Activated CD8-positive, alpha-beta T cell treated with anti-CD3 and anti-CD28 coated beads for 36 hours (primary cell): ENCODE measurements around the gene HNRNPU. TPM values are rescaled to one million over a fixed set of nuclear protein-coding genes. Genes with fewer than 3 reads are reported as not detected.
A peak's percentile ranks its signal among the peaks of the same experiment; 100 is the strongest.
"Not testable (repeated sequence)": the region's sequence is repeated elsewhere in the genome, so short reads cannot be mapped to it uniquely, and the experiment has no call there.

Source experiments
- ATAC-seq: fragments of 200-7000 bp; cut with Tn5 transposase; one replicate; pipeline ENCODE4 v1.10.0; 2021; ENCODE audit warnings: mild to moderate bottlenecking, moderate library complexity
- CTCF ChIA-PET: fragments of 350-600 bp; sonication (Branson Sonifier 250); formaldehyde crosslinking; loops from one replicate; lab custom pipeline; 2021; ENCODE audit warnings: antibody characterized with exemption; lab: Charles Lee
- POLR2A ChIA-PET: fragments of 350-600 bp; sonication (Branson Sonifier 250); formaldehyde crosslinking; loops from one replicate; lab custom pipeline; 2021; ENCODE audit warnings: antibody characterized with exemption; lab: Charles Lee
- DNase-seq: peaks from one replicate; pipeline ENCODE4 v3.0.0-alpha.2; 2020
- H3K27ac Mint-ChIP-seq: one replicate; pipeline ENCODE4 v1.8.0; 2021; ENCODE audit warnings: mild to moderate bottlenecking, mixed read lengths
- H3K27me3 Mint-ChIP-seq: one replicate; pipeline ENCODE4 v1.8.0; 2021; ENCODE audit warnings: mixed read lengths
- H3K36me3 Mint-ChIP-seq: one replicate; pipeline ENCODE4 v1.8.0; 2021; ENCODE audit warnings: low read depth, mixed read lengths
- H3K4me1 Mint-ChIP-seq: one replicate; pipeline ENCODE4 v1.8.0; 2021; ENCODE audit warnings: low read depth, mixed read lengths
- H3K4me3 Mint-ChIP-seq: one replicate; pipeline ENCODE4 v1.8.0; 2021; ENCODE audit warnings: mild to moderate bottlenecking, moderate library complexity, mixed read lengths
- H3K9me3 Mint-ChIP-seq: one replicate; pipeline ENCODE4 v1.8.0; 2021; ENCODE audit warnings: mixed read lengths
- CTCF ChIP-seq: fragments of 200-600 bp; IDR thresholded peaks from one replicate; pipeline ENCODE4 v1.8.0; 2022; ENCODE audit warnings: antibody characterized with exemption, mild to moderate bottlenecking
- intact Hi-C: fragments of 100-400 bp; cut with micrococcal nuclease; formaldehyde crosslinking; loops from one replicate; pipeline ENCODE4 v1.10.0; 2022
- total RNA-seq, 2 experiments: library from RNA; stranded (reverse); gene quantifications; one replicate each; pipeline ENCODE4 v1.2.3, GENCODE V29; 2021

Gene HNRNPU
- total RNA-seq, 2 experiments from 2014 or later, result 469 to 474 TPM

GRCh38 chr1:244836135-244836521 lies 28.2 kb downstream of the HNRNPU start:
- Mint-ChIP-seq H3K27me3 (no peaks in the 10 kb centered on the region), H3K36me3 (peaks cover 51% of the 10 kb centered on the region), H3K4me1 (peaks cover 44% of the 10 kb centered on the region), H3K9me3 (no peaks in the 10 kb centered on the region), H3K4me3 (peak overlapping the region; percentile 93), H3K27ac (peak overlapping the region; percentile 98)
- TF ChIP-seq CTCF, result no peak
- POLR2A ChIA-PET, result interaction anchor here (0.8 to 16.7 kb wide), 9 partner anchors 8 to 239 kb away, joined by 3 to 554 read pairs (median 7); partner anchors contain the start of genes DESI2 and HNRNPU
- ATAC-seq (no peak), DNase-seq (no peak)
- CTCF ChIA-PET, result interaction anchor here (0.6 to 3.4 kb wide), 11 partner anchors 12 to 232 kb away, joined by 3 to 16 read pairs (median 4); partner anchors contain the start of gene HNRNPU
- intact Hi-C loops, result loop anchor here (1.0 to 10.0 kb wide), 2 partner anchors 26 to 139 kb away; no protein-coding TSS in a partner anchor

GRCh38 chr1:244835276-244836134 lies 28.8 kb downstream of the HNRNPU start, which contains the start of gene COX20:
TSS of gene COX20 (plus strand) at chr1:244835658. CDS start at chr1:244835715, 57 bp downstream.
- Mint-ChIP-seq H3K27me3 (no peaks in the 10 kb centered on the region), H3K4me1 (peaks cover 38% of the 10 kb centered on the region), H3K9me3 (no peaks in the 10 kb centered on the region), H3K27ac (peak within 1 kb of the TSS; percentile 98), H3K4me3 (peak within 1 kb of the TSS; percentile 93), H3K36me3 (peaks cover 45% of the 10 kb centered on the region)
- ATAC-seq, result peak; percentile 61
- DNase-seq, result peak; percentile 88
- ChIA-PET POLR2A (interaction anchor here (0.8 to 16.7 kb wide), 11 partner anchors 9 to 238 kb away, joined by 3 to 554 read pairs (median 7); partner anchors contain the start of genes DESI2 and HNRNPU), CTCF (interaction anchor here (0.6 to 3.4 kb wide), 13 partner anchors 11 to 232 kb away, joined by 3 to 16 read pairs (median 4); partner anchors contain the start of gene HNRNPU)
- no peak for TF ChIP-seq CTCF
- intact Hi-C loops, result loop anchor here (1.0 to 10.0 kb wide), 2 partner anchors 27 to 139 kb away; no protein-coding TSS in a partner anchor

- peak overlapping the region; percentile 93 for H3K4me3 Mint-ChIP-seq
- TF ChIP-seq CTCF, result no peak
- peaks cover 31% of the 10 kb centered on the region for H3K4me1 Mint-ChIP-seq
- H3K27me3 Mint-ChIP-seq, result no peaks in the 10 kb centered on the region
- peak overlapping the region; percentile 98 for H3K27ac Mint-ChIP-seq
- ChIA-PET POLR2A (interaction anchor here (0.8 to 16.7 kb wide), 12 partner anchors 9 to 181 kb away, joined by 3 to 554 read pairs (median 5); partner anchors contain the start of genes DESI2 and HNRNPU), CTCF (interaction anchor here (0.7 to 3.4 kb wide), 9 partner anchors 16 to 319 kb away, joined by 3 to 15 read pairs (median 3); partner anchors contain the start of gene HNRNPU)
- ATAC-seq (peak; percentile 78), DNase-seq (peak; percentile 98)
- peaks cover 39% of the 10 kb centered on the region for H3K36me3 Mint-ChIP-seq
- no peaks in the 10 kb centered on the region for H3K9me3 Mint-ChIP-seq
- intact Hi-C loops, result loop anchor here (10.0 kb wide), 1 partner anchor 140 kb away; no protein-coding TSS in a partner anchor
Observed at GRCh38 chr1:244834543-244835275, 29.6 kb downstream of the HNRNPU start.

GRCh38 chr1:244833734-244834542 lies 30.4 kb downstream of the HNRNPU start:
- ChIA-PET CTCF (interaction anchor here (0.8 to 3.4 kb wide), 7 partner anchors 16 to 320 kb away, joined by 3 to 15 read pairs (median 3); partner anchors contain the start of gene HNRNPU), POLR2A (interaction anchor here (0.8 to 16.7 kb wide), 12 partner anchors 9 to 181 kb away, joined by 3 to 554 read pairs (median 5); partner anchors contain the start of genes DESI2 and HNRNPU)

GRCh38 chr1:244833260-244833659 lies 31.1 kb downstream of the HNRNPU start:
- intact Hi-C loops, result loop anchor here (10.0 kb wide), 1 partner anchor 142 kb away; no protein-coding TSS in a partner anchor
- not testable (repeated sequence) for H3K9me3 Mint-ChIP-seq
- POLR2A ChIA-PET, result interaction anchor here (0.8 to 16.7 kb wide), 7 partner anchors 9 to 138 kb away, joined by 3 to 554 read pairs (median 13); partner anchors contain the start of gene HNRNPU

More at GRCh38 chr1:244833734-244834542, 30.4 kb downstream of the HNRNPU start:
- TF ChIP-seq CTCF, result peak; percentile 20
- intact Hi-C loops, result loop anchor here (10.0 kb wide), 1 partner anchor 141 kb away; no protein-coding TSS in a partner anchor
- peak; percentile 65 for DNase-seq
- peak overlapping the region; percentile 93 for H3K4me3 Mint-ChIP-seq
- no peaks in the 10 kb centered on the region for H3K27me3 Mint-ChIP-seq
- peaks cover 31% of the 10 kb centered on the region for H3K36me3 Mint-ChIP-seq
- no peaks in the 10 kb centered on the region for H3K9me3 Mint-ChIP-seq
- peak overlapping the region; percentile 98 for H3K27ac Mint-ChIP-seq
- H3K4me1 Mint-ChIP-seq, result peaks cover 23% of the 10 kb centered on the region
- ATAC-seq, result peak; percentile 3

More at GRCh38 chr1:244833260-244833659, 31.1 kb downstream of the HNRNPU start:
- H3K27me3 Mint-ChIP-seq, ATAC-seq, H3K27ac Mint-ChIP-seq, DNase-seq: not testable (repeated sequence)
- Mint-ChIP-seq H3K36me3 (peaks cover 24% of the 10 kb centered on the region), H3K4me1 (peaks cover 16% of the 10 kb centered on the region), H3K4me3 (peak overlapping the region; percentile 93)
- CTCF ChIA-PET, result interaction anchor here (1.1 to 3.4 kb wide), 6 partner anchors 17 to 219 kb away, joined by 3 to 15 read pairs (median 4); partner anchors contain the start of gene HNRNPU
